GM12878 (cell line): Measurements from ENCODE around the gene SASH3. TPM values are rescaled to one million over a fixed set of nuclear protein-coding genes. Genes with fewer than 3 reads are reported as not detected.

ENCODE experiments used
- ATAC-seq: fragments of 200-7000 bp; cut with Tn5 transposase; 3 replicates; pipeline ENCODE4 v1.9.1; 2020; ENCODE audit warnings: mild to moderate bottlenecking, moderate library complexity
- BruUV-seq: library from RNA; stranded (reverse); fragments of 400-500 nt; replicated peaks from 2 replicates; lab custom pipeline; 2021; lab: Mats Ljungman, UMichigan
- CTCF ChIA-PET: fragments of 300-600 bp; sonication (Branson Sonifier 250); formaldehyde crosslinking; extraction: SDS; loops from one replicate; lab custom pipeline; 2021; ENCODE audit warnings: inconsistent platforms; lab: Yijun Ruan, JAX
- POLR2A ChIA-PET: fragments of 350-600 bp; formaldehyde crosslinking; extraction: SDS; loops from one replicate; lab custom pipeline; 2021; ENCODE audit warnings: inconsistent platforms; lab: Charles Lee
- RAD21 ChIA-PET: fragments of 300-600 bp; sonication (Branson Sonifier 250); formaldehyde crosslinking; loops from one replicate; lab custom pipeline; 2023; ENCODE audit warnings: antibody characterized with exemption; ENCODE audit not compliant: unreplicated experiment; lab: Charles Lee
- SMC1A ChIA-PET: fragments of 300-600 bp; sonication (Branson Sonifier 250); formaldehyde crosslinking; loops from one replicate; lab custom pipeline; 2023; ENCODE audit not compliant: unreplicated experiment, uncharacterized antibody; lab: Charles Lee
- DNase-seq: peaks from one replicate; pipeline ENCODE4 v3.0.0-alpha.2; 2011; ENCODE audit warnings: low read depth, low spot score
- FAIRE-seq: peaks from 3 replicates; lab custom pipeline; 2011; peaks lifted over from hg19 to GRCh38; lab: Jason Lieb, UNC
- H2AFZ ChIP-seq: 2 replicates; pipeline ENCODE4 v1.6.0; 2011; ENCODE audit warnings: low read depth, low read length, control low read depth; ENCODE audit not compliant: control insufficient read depth
- H3K27ac ChIP-seq: 2 replicates; pipeline ENCODE4 v1.5.1; 2011; ENCODE audit warnings: control low read depth; ENCODE audit not compliant: control insufficient read depth, insufficient read depth
- H3K27me3 ChIP-seq, 2 experiments: replicated peaks in 1 of 2; 2 replicates each; pipeline versions ENCODE4 v1.6.0 to v1.6.1; 2011; ENCODE audit warnings: low read length in 1 of 2; ENCODE audit not compliant: control insufficient read depth in 2 of 2, insufficient read depth in 2 of 2
- H3K36me3 ChIP-seq, 2 experiments: 2 replicates each; pipeline ENCODE4 v1.5.1; 2011; ENCODE audit warnings: low read length in 1 of 2; ENCODE audit not compliant: control insufficient read depth in 2 of 2, insufficient read depth in 2 of 2
- H3K4me1 ChIP-seq: 2 replicates; pipeline ENCODE4 v1.6.1; 2011; ENCODE audit warnings: mild to moderate bottlenecking, low read length, moderate library complexity, mixed read lengths; ENCODE audit not compliant: control insufficient read depth, insufficient read depth
- H3K4me2 ChIP-seq: 2 replicates; pipeline ENCODE4 v1.6.0; 2011; ENCODE audit warnings: control low read depth; ENCODE audit not compliant: control insufficient read depth, insufficient read depth
- H3K4me3 ChIP-seq: fragments of 200-600 bp; sonication (generic); 2 replicates; pipeline ENCODE4 v1.5.1; 2016
- H3K79me2 ChIP-seq: 2 replicates; pipeline ENCODE4 v1.6.0; 2011; ENCODE audit warnings: low read length; ENCODE audit not compliant: control insufficient read depth, insufficient read depth
- H3K9ac ChIP-seq: 2 replicates; pipeline ENCODE4 v1.8.0; 2011; ENCODE audit warnings: low read length, control low read depth, mixed read lengths; ENCODE audit not compliant: control insufficient read depth, insufficient read depth
- H3K9me3 ChIP-seq: replicated peaks from 3 replicates; pipeline ENCODE4 v1.5.1; 2011; ENCODE audit warnings: mild to moderate bottlenecking, low read length; ENCODE audit not compliant: control insufficient read depth, insufficient read depth
- H4K20me1 ChIP-seq: 2 replicates; pipeline ENCODE4 v1.6.0; 2011; ENCODE audit not compliant: control insufficient read depth, insufficient read depth
- CBFB ChIP-seq: IDR thresholded peaks from 2 replicates; pipeline ENCODE4 v1.6.1; 2016; ENCODE audit warnings: antibody characterized with exemption, low read depth
- EZH2 ChIP-seq: IDR thresholded peaks from 2 replicates; pipeline ENCODE4 v1.6.1; 2012; ENCODE audit warnings: low read depth, mild to moderate bottlenecking, control low read depth, inconsistent platforms, low read length, borderline replicate concordance; ENCODE audit not compliant: control insufficient read depth
- RAD21 ChIP-seq: IDR thresholded peaks from 2 replicates; pipeline ENCODE4 v1.6.1; 2011; ENCODE audit warnings: mild to moderate bottlenecking, low read depth, low read length, moderate library complexity; ENCODE audit not compliant: insufficient read depth
- RELA ChIP-seq: fragments of 450-650 bp; IDR thresholded peaks from 2 replicates; pipeline ENCODE4 v1.8.0; 2014; ENCODE audit warnings: borderline replicate concordance; ENCODE audit not compliant: partially characterized antibody
- RUNX3 ChIP-seq: IDR thresholded peaks from 2 replicates; pipeline ENCODE4 v1.6.1; 2012; ENCODE audit warnings: low read length, inconsistent platforms
- SMAD1 ChIP-seq: fragments of 450-650 bp; IDR thresholded peaks from 2 replicates; pipeline ENCODE4 v1.6.1; 2018; ENCODE audit warnings: mild to moderate bottlenecking, low read depth; ENCODE audit not compliant: partially characterized antibody
- SMAD5 ChIP-seq: IDR thresholded peaks from 2 replicates; pipeline ENCODE4 v1.6.1; 2016; ENCODE audit warnings: antibody characterized with exemption, low read depth
- SMC3 ChIP-seq: IDR thresholded peaks from 2 replicates; pipeline ENCODE4 v1.6.1; 2011; ENCODE audit warnings: low read length, improper control_type of control experiment, borderline replicate concordance
- SRF ChIP-seq, 2 experiments: IDR thresholded peaks; 2 replicates each; pipeline ENCODE4 v1.6.1; 2011; ENCODE audit warnings: low read depth in 2 of 2, low read length in 2 of 2, mild to moderate bottlenecking in 1 of 2, moderate library complexity in 1 of 2
- STAT1 ChIP-seq: fragments of 450-650 bp; conservative IDR thresholded peaks from 2 replicates; pipeline ENCODE4 v1.6.1; 2014; ENCODE audit warnings: antibody characterized with exemption, mild to moderate bottlenecking
- TARDBP ChIP-seq: IDR thresholded peaks from 2 replicates; pipeline ENCODE4 v1.6.1; 2016; ENCODE audit warnings: borderline replicate concordance
- WGBS: methylation state at CpG from one replicate; pipeline ENCODE4 v1.1.6; 2016; ENCODE audit warnings: low lambda C conversion rate; ENCODE audit not compliant: insufficient replicate concordance, insufficient coverage; ENCODE audit errors: missing lambda C conversion rate; 5-methylcytosine and 5-hydroxymethylcytosine counted together
- in situ Hi-C: fragments of 300-500 bp; cut with MboI; formaldehyde crosslinking; loops from 9 replicates; pipeline ENCODE4 v1.14.3; 2018; ENCODE audit warnings: mixed read lengths
- intact Hi-C: fragments of 100-400 bp; cut with micrococcal nuclease; formaldehyde crosslinking; loops from one replicate; pipeline ENCODE4 v1.14.2; 2022; ENCODE audit not compliant: unreplicated experiment
- polyA plus RNA-seq, 11 experiments: library from polyadenylated mRNA; depleted of rRNA in 4 of 11; unstranded in 6 of 11; stranded (reverse) in 5 of 11; fragments of >200 nt; fragmentation: Nextera tagmentation in 4 of 11; fragmentation: Illumina TruSeq in 1 of 11; extraction: Ambion mirVana in 4 of 11; extraction: Trizol in 1 of 11; gene quantifications; 1 replicate in 1 of 11; 2 replicates in 10 of 11; pipeline versions ENCODE4 v1.2.1 to v1.2.3, GENCODE V29; 2011 to 2016; ENCODE audit warnings: inconsistent platforms in 2 of 11, missing spikeins in 2 of 11, low read depth in 1 of 11
- total RNA-seq, 4 experiments: library from RNA; depleted of rRNA in 3 of 4; stranded (reverse); fragments of >200 nt in 3 of 4; fragmentation: Illumina TruSeq in 1 of 4; extraction: Trizol in 1 of 4; gene quantifications; 2 replicates each; pipeline versions ENCODE4 v1.2.1 to v1.2.3, GENCODE V29; 2013 to 2021
- TF ChIP-seq, protein P1 (sequence below): IDR thresholded peaks from 2 replicates; pipeline ENCODE4 v1.6.1; 2012; ENCODE audit warnings: low read length, inconsistent platforms
- TF ChIP-seq, protein P2 (sequence below): IDR thresholded peaks from 2 replicates; pipeline ENCODE4 v1.6.1; 2011; ENCODE audit warnings: mild to moderate bottlenecking, low read depth, low read length, moderate library complexity; ENCODE audit not compliant: insufficient replicate concordance

The SASH3 gene
- total and polyA plus RNA-seq, 10 of the 15 experiments (the other 5 are each of a cell fraction or from before 2014, with no cell fraction given): 23.1 to 233 (median 160) TPM

DNA sequence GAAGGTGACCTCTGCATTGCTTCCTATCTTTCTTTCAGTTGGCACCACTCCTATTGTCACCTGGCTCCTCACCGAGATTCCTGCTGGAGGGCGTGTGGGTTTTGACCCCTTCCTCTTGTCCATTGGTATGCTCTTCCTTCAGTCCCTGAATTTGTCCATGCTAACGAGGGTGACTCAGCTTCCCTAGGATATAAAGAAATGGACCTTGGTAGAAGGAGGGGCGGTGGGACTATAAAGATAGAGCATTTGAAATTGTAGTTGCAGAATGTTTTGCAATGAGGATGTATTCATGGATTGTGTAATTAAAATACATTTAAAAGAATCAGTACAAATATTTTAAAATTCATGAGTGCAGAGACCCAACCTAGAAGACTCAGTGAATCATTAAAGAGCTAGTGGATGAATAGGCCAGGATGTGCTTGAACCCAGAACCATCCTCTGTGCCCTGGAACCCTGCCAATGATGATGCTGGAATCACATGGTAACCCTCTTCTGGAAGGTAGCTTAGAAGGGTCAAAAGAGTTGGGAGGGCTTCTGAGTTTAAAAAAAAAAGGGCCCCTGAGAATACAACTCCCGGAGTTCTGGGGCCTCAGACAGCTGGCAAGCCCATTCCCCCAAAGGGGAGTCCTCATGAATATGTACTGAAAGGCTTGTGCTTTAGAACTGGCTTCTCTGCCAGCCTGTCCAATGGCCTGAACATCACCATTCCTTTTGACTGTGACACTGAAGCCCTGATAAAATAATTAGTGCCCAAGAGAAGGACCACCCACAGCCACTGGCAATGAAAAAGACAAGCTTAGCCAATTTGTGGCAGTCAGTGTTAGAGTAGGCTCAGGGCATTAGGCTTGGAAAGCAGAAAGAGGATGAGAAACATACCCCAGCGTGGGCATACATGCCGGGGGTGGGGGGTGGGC is 32.9 kb upstream of the SASH3 start:
- CTCF ChIA-PET: interaction anchor here (0.6 to 1.6 kb wide), 4 partner anchors 8 to 145 kb away, joined by 3 to 4 read pairs (median 3); no protein-coding TSS in a partner anchor
- intact Hi-C loops: no loop called here
- POLR2A ChIA-PET: no interaction called here

More for the DNA sequence above, 32.9 kb upstream of the SASH3 start:
- TF ChIP-seq, protein P1, sequence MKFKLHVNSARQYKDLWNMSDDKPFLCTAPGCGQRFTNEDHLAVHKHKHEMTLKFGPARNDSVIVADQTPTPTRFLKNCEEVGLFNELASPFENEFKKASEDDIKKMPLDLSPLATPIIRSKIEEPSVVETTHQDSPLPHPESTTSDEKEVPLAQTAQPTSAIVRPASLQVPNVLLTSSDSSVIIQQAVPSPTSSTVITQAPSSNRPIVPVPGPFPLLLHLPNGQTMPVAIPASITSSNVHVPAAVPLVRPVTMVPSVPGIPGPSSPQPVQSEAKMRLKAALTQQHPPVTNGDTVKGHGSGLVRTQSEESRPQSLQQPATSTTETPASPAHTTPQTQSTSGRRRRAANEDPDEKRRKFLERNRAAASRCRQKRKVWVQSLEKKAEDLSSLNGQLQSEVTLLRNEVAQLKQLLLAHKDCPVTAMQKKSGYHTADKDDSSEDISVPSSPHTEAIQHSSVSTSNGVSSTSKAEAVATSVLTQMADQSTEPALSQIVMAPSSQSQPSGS: no peak
- no peak for TF ChIP-seq SMC3
- TF ChIP-seq RELA: no peak
- TF ChIP-seq SMAD5: no peak
- no peak for TF ChIP-seq STAT1
- TF ChIP-seq TARDBP: no peak
- TF ChIP-seq RUNX3: no peak
- TF ChIP-seq EZH2: no peak
- TF ChIP-seq CBFB: no peak
- TF ChIP-seq SRF (IDR thresholded peaks at IDR 0.05; ENCODE audit: low read depth in 2 of 2, low read length in 2 of 2): no peak
- TF ChIP-seq, protein P2, sequence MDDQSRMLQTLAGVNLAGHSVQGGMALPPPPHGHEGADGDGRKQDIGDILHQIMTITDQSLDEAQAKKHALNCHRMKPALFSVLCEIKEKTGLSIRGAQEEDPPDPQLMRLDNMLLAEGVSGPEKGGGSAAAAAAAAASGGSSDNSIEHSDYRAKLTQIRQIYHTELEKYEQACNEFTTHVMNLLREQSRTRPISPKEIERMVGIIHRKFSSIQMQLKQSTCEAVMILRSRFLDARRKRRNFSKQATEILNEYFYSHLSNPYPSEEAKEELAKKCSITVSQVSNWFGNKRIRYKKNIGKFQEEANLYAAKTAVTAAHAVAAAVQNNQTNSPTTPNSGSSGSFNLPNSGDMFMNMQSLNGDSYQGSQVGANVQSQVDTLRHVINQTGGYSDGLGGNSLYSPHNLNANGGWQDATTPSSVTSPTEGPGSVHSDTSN: no peak
- no peak for TF ChIP-seq RAD21
- no peak for TF ChIP-seq SMAD1
- Histone ChIP-seq H3K9me3 (no peaks in the 10 kb centered on the region), H3K9ac (no peak overlapping the region), H3K27me3 (no peaks in the 10 kb centered on the region; a peak in 1 of 4 replicates), H3K4me3 (no peak overlapping the region), H3K4me1 (no peaks in the 10 kb centered on the region), H4K20me1 (no peaks in the 10 kb centered on the region), H2AFZ (no peak overlapping the region), H3K4me2 (no peak overlapping the region), H3K27ac (no peak overlapping the region), H3K79me2 (no peaks in the 10 kb centered on the region), H3K36me3 (no peaks in the 10 kb centered on the region)
- DNase-seq: no peak
- no TSS peak for BruUV-seq
- no peak for ATAC-seq
- no peak for FAIRE-seq
- ChIA-PET SMC1A (interaction anchor here (1.4 kb wide), 1 partner anchor 82 kb away, joined by 3 read pairs; no protein-coding TSS in a partner anchor), RAD21 (no interaction called here)
- in situ Hi-C loops: no loop called here
- 41% methylated on average over 7 of the region's 7 CpGs for WGBS
